HCT116 (cell line): ENCODE data around the gene MTG2. TPM values are rescaled to one million over a fixed set of nuclear protein-coding genes. Genes with fewer than 3 reads are reported as not detected.
A peak's percentile ranks its signal among the peaks of the same experiment; 100 is the strongest.

ENCODE experiments used
- ATAC-seq: fragments of 200-7000 bp; cut with Tn5 transposase; 2 replicates; pipeline ENCODE4 v1.9.1; 2020; ENCODE audit warnings: mild to moderate bottlenecking, moderate library complexity
- BruUV-seq: library from RNA; stranded (reverse); fragments of 400-500 nt; replicated peaks from 2 replicates; lab custom pipeline; 2021; lab: Mats Ljungman, UMichigan
- CTCF ChIA-PET: fragments of 300-600 bp; sonication (Branson Sonifier 250); formaldehyde crosslinking; loops from one replicate; lab custom pipeline; 2021; ENCODE audit warnings: antibody characterized with exemption; lab: Charles Lee
- POLR2A ChIA-PET: fragments of 300-600, 350-600 bp; sonication (Branson Sonifier 250); formaldehyde crosslinking; loops from one replicate; lab custom pipeline; 2021; ENCODE audit warnings: antibody characterized with exemption; lab: Charles Lee
- RAD21 ChIA-PET, 2 experiments: fragments of 300-600 bp; sonication (Branson Sonifier 250); formaldehyde crosslinking; loops; one replicate each; lab custom pipeline; 2023; ENCODE audit warnings: low total read pairs in 2 of 2; ENCODE audit not compliant: uncharacterized antibody in 2 of 2, unreplicated experiment in 2 of 2, low non-redundant PET in 1 of 2; lab: Charles Lee
- DNase-seq: peaks from one replicate; pipeline ENCODE4 v3.0.0-alpha.2; 2010; ENCODE audit warnings: low read depth, low spot score
- H2AFZ ChIP-seq: fragments of 200-600 bp; shearing (Covaris generic), sonication (generic); 2 replicates; pipeline ENCODE4 v1.6.1; 2017; ENCODE audit warnings: low read depth, mixed run types, mixed read lengths, antibody characterized with exemption, low read length; ENCODE audit not compliant: poor library complexity, severe bottlenecking
- H3K27ac ChIP-seq: 2 replicates; pipeline ENCODE4 v1.5.1; 2012; ENCODE audit warnings: low read depth, low read length
- H3K27me3 ChIP-seq: fragments of 200-600 bp; sonication (generic); 2 replicates; pipeline ENCODE4 v1.6.1; 2016; ENCODE audit warnings: mixed run types, low read length, mixed read lengths; ENCODE audit not compliant: insufficient read depth
- H3K36me3 ChIP-seq, 2 experiments: fragments of 200-500 bp in 1 of 2; fragments of 200-600 bp in 1 of 2; sonication (Bioruptor generic) in 1 of 2; sonication (generic) in 1 of 2; 2 replicates each; pipeline versions ENCODE4 v1.5.1 to v1.6.1; 2014 to 2016; ENCODE audit warnings: low read length in 2 of 2, inconsistent platforms in 1 of 2, mixed read lengths in 1 of 2, mixed run types in 1 of 2; ENCODE audit not compliant: insufficient read depth in 2 of 2, control insufficient read depth in 1 of 2
- H3K4me1 ChIP-seq, 2 experiments: fragments of 200-600 bp in 1 of 2; sonication (generic) in 1 of 2; 2 replicates each; pipeline versions ENCODE4 v1.5.1 to v1.6.1; 2012 to 2017; ENCODE audit warnings: low read length in 2 of 2, inconsistent platforms in 1 of 2, mild to moderate bottlenecking in 1 of 2, mixed read lengths in 1 of 2, mixed run types in 1 of 2, moderate library complexity in 1 of 2; ENCODE audit not compliant: insufficient read depth in 2 of 2, control insufficient read depth in 1 of 2
- H3K4me2 ChIP-seq: fragments of 200-600 bp; sonication (generic); 2 replicates; pipeline ENCODE4 v1.6.1; 2017; ENCODE audit warnings: mixed run types, low read length, mixed read lengths
- H3K4me3 ChIP-seq, 2 experiments: fragments of 200-600 bp in 1 of 2; sonication (generic) in 1 of 2; replicated peaks in 1 of 2; 2 replicates each; pipeline ENCODE4 v1.5.1; 2011 to 2016; ENCODE audit warnings: low read length in 2 of 2, control low read depth in 1 of 2, low read depth in 1 of 2, mild to moderate bottlenecking in 1 of 2, mixed read lengths in 1 of 2, mixed run types in 1 of 2
- H3K79me2 ChIP-seq: fragments of 200-600 bp; sonication (generic); 2 replicates; pipeline ENCODE4 v1.6.1; 2017; ENCODE audit warnings: mild to moderate bottlenecking, mixed run types, low read length, moderate library complexity, mixed read lengths; ENCODE audit not compliant: insufficient read depth
- H3K9ac ChIP-seq: fragments of 200-600 bp; sonication (generic); 2 replicates; pipeline ENCODE4 v1.6.1; 2016; ENCODE audit warnings: low read length, mixed read lengths
- H3K9me2 ChIP-seq: fragments of 200-600 bp; sonication (generic), shearing (Covaris generic); 2 replicates; pipeline ENCODE4 v1.6.1; 2017; ENCODE audit warnings: mixed run types, mild to moderate bottlenecking, moderate library complexity; ENCODE audit not compliant: insufficient read depth
- H3K9me3 ChIP-seq, 2 experiments: fragments of 200-500 bp in 1 of 2; fragments of 200-600 bp in 1 of 2; sonication (Bioruptor generic) in 1 of 2; sonication (generic) in 1 of 2; 2 replicates each; pipeline ENCODE4 v1.6.1; 2014 to 2017; ENCODE audit warnings: low read length in 2 of 2, mixed read lengths in 2 of 2, inconsistent platforms in 1 of 2, low read depth in 1 of 2, mild to moderate bottlenecking in 1 of 2, mixed run types in 1 of 2, moderate library complexity in 1 of 2; ENCODE audit not compliant: control insufficient read depth in 1 of 2, insufficient read depth in 1 of 2
- H4K20me1 ChIP-seq: fragments of 200-600 bp; sonication (generic), shearing (Covaris generic); 2 replicates; pipeline ENCODE4 v1.6.1; 2017; ENCODE audit warnings: mixed run types, mild to moderate bottlenecking, moderate library complexity; ENCODE audit not compliant: insufficient read depth
- FOSL1 ChIP-seq: IDR thresholded peaks from 2 replicates; pipeline ENCODE4 v1.6.1; 2012; ENCODE audit warnings: low read depth
- POLR2AphosphoS5 ChIP-seq: IDR thresholded peaks from 2 replicates; pipeline ENCODE4 v1.6.1; 2011; ENCODE audit warnings: mild to moderate bottlenecking, low read depth, low read length, moderate library complexity
- TCF7L2 ChIP-seq: IDR thresholded peaks from 2 replicates; pipeline ENCODE4 v1.7.0; 2011; ENCODE audit warnings: borderline replicate concordance, inconsistent platforms; ENCODE audit not compliant: insufficient read depth, insufficient read length; ENCODE audit errors: extremely low read depth
- YY1 ChIP-seq: IDR thresholded peaks from 2 replicates; pipeline ENCODE4 v1.6.1; 2011; ENCODE audit warnings: low read length, low read depth, moderate library complexity, mild to moderate bottlenecking; ENCODE audit not compliant: insufficient replicate concordance; ENCODE audit errors: extremely low read depth
- intact Hi-C: fragments of 100-400 bp; cut with micrococcal nuclease; formaldehyde crosslinking; loops from 2 replicates; pipeline ENCODE4 v1.10.0; 2022
- total RNA-seq: library from RNA; stranded (reverse); gene quantifications from one replicate; pipeline ENCODE4 v1.2.1, GENCODE V29; 2021; ENCODE audit not compliant: unreplicated experiment
- TF ChIP-seq, protein P1 (sequence below): IDR thresholded peaks from 2 replicates; pipeline ENCODE4 v1.6.1; 2012
- TF ChIP-seq, protein P2 (sequence below): IDR thresholded peaks from 2 replicates; pipeline ENCODE4 v1.6.1; 2012; ENCODE audit warnings: low read depth
- TF ChIP-seq, protein P3 (sequence below): IDR thresholded peaks from 2 replicates; pipeline ENCODE4 v1.6.1; 2012

Gene MTG2
- total RNA-seq, 1 experiment from 2014 or later = 43.3 TPM

DNA sequence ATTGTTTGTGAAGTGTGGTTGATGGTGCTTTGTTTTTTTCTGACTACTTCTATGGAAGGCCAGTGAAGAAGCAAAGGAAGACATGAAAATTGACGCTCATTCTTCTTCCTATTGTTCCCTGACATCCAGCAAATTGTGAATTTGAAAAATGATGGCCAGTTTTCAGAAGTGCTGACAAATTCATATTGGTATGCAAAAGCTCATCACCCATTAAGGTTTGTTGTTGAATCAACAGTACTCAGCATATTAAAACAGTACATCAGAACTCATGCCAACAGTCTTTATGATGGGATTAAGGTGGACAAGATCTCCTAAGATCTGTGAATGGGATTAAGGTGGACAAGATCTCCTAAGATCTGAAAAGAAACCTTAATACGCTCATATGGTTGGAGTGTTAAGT lies 1.0 kb upstream of the MTG2 start:
- H2AFZ ChIP-seq = no peak overlapping the region
- BruUV-seq = TSS peak; percentile 84
- no peaks in the 10 kb centered on the region for H3K9me3 ChIP-seq
- peak overlapping the region; percentile 68 to 84 for H3K4me3 ChIP-seq
- no peak for DNase-seq
- H3K9me2 ChIP-seq = no peaks in the 10 kb centered on the region
- peak overlapping the region; percentile 92 for H3K27ac ChIP-seq
- ChIA-PET RAD21 (no interaction called here), POLR2A (no interaction called here), CTCF (no interaction called here)
- no peak for TF ChIP-seq TCF7L2
- TF ChIP-seq, protein P1, sequence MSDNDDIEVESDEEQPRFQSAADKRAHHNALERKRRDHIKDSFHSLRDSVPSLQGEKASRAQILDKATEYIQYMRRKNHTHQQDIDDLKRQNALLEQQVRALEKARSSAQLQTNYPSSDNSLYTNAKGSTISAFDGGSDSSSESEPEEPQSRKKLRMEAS = no peak
- TF ChIP-seq POLR2AphosphoS5 = no peak
- no peak for ATAC-seq
- H4K20me1 ChIP-seq = no peaks in the 10 kb centered on the region
- peak overlapping the region; percentile 78 for H3K4me2 ChIP-seq
- intact Hi-C loops = loop anchor here (2.0 kb wide), 1 partner anchor 21 kb away; no protein-coding TSS in a partner anchor
- peaks cover 49% of the 10 kb centered on the region for H3K79me2 ChIP-seq
- H3K36me3 ChIP-seq = peaks cover 0 to 2% of the 10 kb centered on the region in 2 experiments; a peak in 2 of 4 replicates
- H3K4me1 ChIP-seq = peaks cover 6 to 17% of the 10 kb centered on the region in 2 experiments; a peak in 3 of 4 replicates
- peak overlapping the region; percentile 99 for H3K9ac ChIP-seq
- H3K27me3 ChIP-seq = no peaks in the 10 kb centered on the region

DNA sequence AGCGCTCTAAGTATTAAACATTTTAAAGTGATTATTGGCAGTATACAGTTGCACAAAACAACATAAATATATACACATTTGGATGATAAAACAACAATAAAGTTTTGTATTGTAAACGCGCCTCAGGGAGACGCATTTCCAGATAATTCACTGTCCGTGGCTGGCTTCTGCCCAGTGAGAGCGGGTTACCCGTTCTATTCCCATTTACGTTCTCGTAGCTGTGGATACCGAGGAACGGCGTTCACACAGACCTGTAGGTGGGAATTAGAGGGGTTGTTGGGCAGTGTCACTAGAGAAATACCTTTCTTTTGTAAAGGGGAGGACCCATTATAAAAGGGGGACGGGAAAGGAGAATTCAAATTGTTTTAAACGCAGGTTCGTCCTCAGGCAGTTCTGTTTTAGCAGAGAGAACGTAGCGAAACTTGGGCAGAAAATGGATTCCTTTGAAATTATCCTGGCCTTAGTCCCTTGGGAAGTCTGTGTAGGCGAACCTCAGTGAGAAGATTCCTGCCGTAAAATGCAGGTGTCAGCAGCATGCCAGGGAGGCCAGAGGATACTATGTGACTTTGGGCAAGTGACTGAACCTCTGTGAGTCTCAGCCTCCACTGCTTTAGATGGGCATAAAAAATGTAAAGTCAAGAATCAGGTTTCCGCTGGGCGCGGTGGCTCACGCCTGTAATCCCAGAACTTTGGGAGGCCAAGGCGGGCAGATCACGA lies 756 bp downstream of the MTG2 start:
- peak overlapping the region; percentile 68 to 84 for H3K4me3 ChIP-seq
- DNase-seq (no peak), ATAC-seq (no peak)
- no peaks in the 10 kb centered on the region for H4K20me1 ChIP-seq
- H3K4me2 ChIP-seq = peak overlapping the region; percentile 78
- peaks cover 6 to 17% of the 10 kb centered on the region in 2 experiments; a peak in 3 of 4 replicates for H3K4me1 ChIP-seq
- no peaks in the 10 kb centered on the region for H3K9me3 ChIP-seq
- H2AFZ ChIP-seq = no peak overlapping the region
- CTCF ChIA-PET = no interaction called here
- intact Hi-C loops = loop anchor here (2.0 kb wide), 1 partner anchor 23 kb away; no protein-coding TSS in a partner anchor
- peak overlapping the region; percentile 99 for H3K9ac ChIP-seq
- H3K27ac ChIP-seq = peak overlapping the region; percentile 92
- no peaks in the 10 kb centered on the region for H3K27me3 ChIP-seq
- POLR2A ChIA-PET = no interaction called here
- TF ChIP-seq FOSL1 = no peak
- TF ChIP-seq, protein P1 = no peak
- TF ChIP-seq, protein P2, sequence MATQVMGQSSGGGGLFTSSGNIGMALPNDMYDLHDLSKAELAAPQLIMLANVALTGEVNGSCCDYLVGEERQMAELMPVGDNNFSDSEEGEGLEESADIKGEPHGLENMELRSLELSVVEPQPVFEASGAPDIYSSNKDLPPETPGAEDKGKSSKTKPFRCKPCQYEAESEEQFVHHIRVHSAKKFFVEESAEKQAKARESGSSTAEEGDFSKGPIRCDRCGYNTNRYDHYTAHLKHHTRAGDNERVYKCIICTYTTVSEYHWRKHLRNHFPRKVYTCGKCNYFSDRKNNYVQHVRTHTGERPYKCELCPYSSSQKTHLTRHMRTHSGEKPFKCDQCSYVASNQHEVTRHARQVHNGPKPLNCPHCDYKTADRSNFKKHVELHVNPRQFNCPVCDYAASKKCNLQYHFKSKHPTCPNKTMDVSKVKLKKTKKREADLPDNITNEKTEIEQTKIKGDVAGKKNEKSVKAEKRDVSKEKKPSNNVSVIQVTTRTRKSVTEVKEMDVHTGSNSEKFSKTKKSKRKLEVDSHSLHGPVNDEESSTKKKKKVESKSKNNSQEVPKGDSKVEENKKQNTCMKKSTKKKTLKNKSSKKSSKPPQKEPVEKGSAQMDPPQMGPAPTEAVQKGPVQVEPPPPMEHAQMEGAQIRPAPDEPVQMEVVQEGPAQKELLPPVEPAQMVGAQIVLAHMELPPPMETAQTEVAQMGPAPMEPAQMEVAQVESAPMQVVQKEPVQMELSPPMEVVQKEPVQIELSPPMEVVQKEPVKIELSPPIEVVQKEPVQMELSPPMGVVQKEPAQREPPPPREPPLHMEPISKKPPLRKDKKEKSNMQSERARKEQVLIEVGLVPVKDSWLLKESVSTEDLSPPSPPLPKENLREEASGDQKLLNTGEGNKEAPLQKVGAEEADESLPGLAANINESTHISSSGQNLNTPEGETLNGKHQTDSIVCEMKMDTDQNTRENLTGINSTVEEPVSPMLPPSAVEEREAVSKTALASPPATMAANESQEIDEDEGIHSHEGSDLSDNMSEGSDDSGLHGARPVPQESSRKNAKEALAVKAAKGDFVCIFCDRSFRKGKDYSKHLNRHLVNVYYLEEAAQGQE = no peak
- TF ChIP-seq, protein P3, sequence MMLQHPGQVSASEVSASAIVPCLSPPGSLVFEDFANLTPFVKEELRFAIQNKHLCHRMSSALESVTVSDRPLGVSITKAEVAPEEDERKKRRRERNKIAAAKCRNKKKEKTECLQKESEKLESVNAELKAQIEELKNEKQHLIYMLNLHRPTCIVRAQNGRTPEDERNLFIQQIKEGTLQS = no peak
- TF ChIP-seq YY1 = no peak
- H3K36me3 ChIP-seq = peaks cover 0 to 2% of the 10 kb centered on the region in 2 experiments; a peak in 2 of 4 replicates
- H3K79me2 ChIP-seq = peaks cover 67% of the 10 kb centered on the region
- RAD21 ChIA-PET = no interaction called here
- BruUV-seq = TSS peak; percentile 62
- no peaks in the 10 kb centered on the region for H3K9me2 ChIP-seq
